ENCODE data around the gene ADGRE3. TPM values are rescaled to one million over a fixed set of nuclear protein-coding genes. Genes with fewer than 3 reads are reported as not detected.
"Not testable (repeated sequence)": the region's sequence is repeated elsewhere in the genome, so short reads cannot be mapped to it uniquely, and the experiment has no call there.

Gene ADGRE3
- total RNA-seq, 1 experiment from 2014 or later = not detected

GRCh38 chr19:14612242-14612641, 62.4 kb downstream of the ADGRE3 start:
- H3K9me3 ChIP-seq (replicated peaks); H3K4me1 ChIP-seq (replicated peaks); H3K27me3 ChIP-seq (replicated peaks); H3K27ac ChIP-seq; H3K4me3 ChIP-seq; DNase-seq (ENCODE audit: low read depth in 1 of 2, low spot score in 2 of 2); H3K36me3 ChIP-seq: not testable (repeated sequence)

GRCh38 chr19:14611051-14611450, 63.6 kb downstream of the ADGRE3 start:
- H3K36me3 ChIP-seq = no peaks in the 10 kb centered on the region
- H3K4me3 ChIP-seq = no peak overlapping the region
- DNase-seq (ENCODE audit: low read depth in 1 of 2, low spot score in 2 of 2) = no peak

GRCh38 chr19:14606627-14607026, 68.0 kb downstream of the ADGRE3 start:
- Histone ChIP-seq H3K27ac (no peak overlapping the region), H3K4me3 (no peak overlapping the region), H3K4me1 (replicated peaks) (no peaks in the 10 kb centered on the region), H3K36me3 (no peaks in the 10 kb centered on the region), H3K27me3 (replicated peaks) (no peaks in the 10 kb centered on the region), H3K9me3 (replicated peaks) (no peaks in the 10 kb centered on the region)
- no peak for DNase-seq (ENCODE audit: low read depth in 1 of 2, low spot score in 2 of 2)

More at GRCh38 chr19:14611051-14611450, 63.6 kb downstream of the ADGRE3 start:
- Histone ChIP-seq H3K27ac (no peak overlapping the region), H3K9me3 (replicated peaks) (no peaks in the 10 kb centered on the region), H3K27me3 (replicated peaks) (no peaks in the 10 kb centered on the region), H3K4me1 (replicated peaks) (no peaks in the 10 kb centered on the region)

- Histone ChIP-seq H3K9me3 (replicated peaks) (no peaks in the 10 kb centered on the region; the same call in 1 of the 2 replicates), H3K4me1 (replicated peaks) (no peaks in the 10 kb centered on the region), H3K36me3 (no peaks in the 10 kb centered on the region), H3K27me3 (replicated peaks) (0 out of 2 replicates have a peak, but pooled peaks cover 3% of the 10 kb centered on the region), H3K27ac (no peak overlapping the region), H3K4me3 (no peak overlapping the region)
- no peak for DNase-seq (ENCODE audit: low read depth in 1 of 2, low spot score in 2 of 2)
Observed at GRCh38 chr19:14603990-14604387, 70.7 kb downstream of the ADGRE3 start.

- H3K36me3 ChIP-seq = no peaks in the 10 kb centered on the region
Observed at GRCh38 chr19:14599548-14600147, 75.0 kb downstream of the ADGRE3 start.

GRCh38 chr19:14595558-14595957, 79.1 kb downstream of the ADGRE3 start:
- no peak for DNase-seq (ENCODE audit: low read depth in 1 of 2, low spot score in 2 of 2)
- H3K4me3 ChIP-seq = no peak overlapping the region
- H3K27ac ChIP-seq = no peak overlapping the region
- H3K36me3 ChIP-seq = no peaks in the 10 kb centered on the region
- no peaks in the 10 kb centered on the region; the same call in 1 of the 2 replicates for H3K9me3 ChIP-seq (replicated peaks)
- 0 out of 2 replicates have a peak, but pooled peaks cover 3% of the 10 kb centered on the region for H3K27me3 ChIP-seq (replicated peaks)
- no peaks in the 10 kb centered on the region for H3K4me1 ChIP-seq (replicated peaks)

More at GRCh38 chr19:14599548-14600147, 75.0 kb downstream of the ADGRE3 start:
- DNase-seq (ENCODE audit: low read depth in 1 of 2, low spot score in 2 of 2) = no peak
- Histone ChIP-seq H3K27ac (no peak overlapping the region), H3K9me3 (replicated peaks) (no peaks in the 10 kb centered on the region; the same call in 1 of the 2 replicates), H3K4me3 (no peak overlapping the region), H3K4me1 (replicated peaks) (no peaks in the 10 kb centered on the region), H3K27me3 (replicated peaks) (0 out of 2 replicates have a peak, but pooled peaks cover 3% of the 10 kb centered on the region)

- not testable (repeated sequence) for DNase-seq (ENCODE audit: low read depth in 1 of 2, low spot score in 2 of 2); H3K4me3 ChIP-seq; H3K36me3 ChIP-seq; H3K9me3 ChIP-seq (replicated peaks); H3K27ac ChIP-seq; H3K4me1 ChIP-seq (replicated peaks); H3K27me3 ChIP-seq (replicated peaks)
Observed at GRCh38 chr19:14589433-14589832, 85.2 kb downstream of the ADGRE3 start.

GRCh38 chr19:14585187-14585586, 89.5 kb downstream of the ADGRE3 start:
- H3K4me1 ChIP-seq (replicated peaks); H3K36me3 ChIP-seq; H3K4me3 ChIP-seq; H3K27me3 ChIP-seq (replicated peaks); H3K9me3 ChIP-seq (replicated peaks); DNase-seq (ENCODE audit: low read depth in 1 of 2, low spot score in 2 of 2); H3K27ac ChIP-seq: not testable (repeated sequence)

GRCh38 chr19:14584372-14584771, 90.3 kb downstream of the ADGRE3 start:
- H3K4me1 ChIP-seq (replicated peaks); H3K27me3 ChIP-seq (replicated peaks); H3K36me3 ChIP-seq; H3K4me3 ChIP-seq; DNase-seq (ENCODE audit: low read depth in 1 of 2, low spot score in 2 of 2); H3K27ac ChIP-seq; H3K9me3 ChIP-seq (replicated peaks): not testable (repeated sequence)

- no peaks in the 10 kb centered on the region for H3K9me3 ChIP-seq (replicated peaks)
- no peaks in the 10 kb centered on the region for H3K4me1 ChIP-seq (replicated peaks)
- no peaks in the 10 kb centered on the region for H3K27me3 ChIP-seq (replicated peaks)
- H3K4me3 ChIP-seq = no peak within 1 kb of the TSS
- no peaks in the 10 kb centered on the region for H3K36me3 ChIP-seq
- no peak for DNase-seq (ENCODE audit: low read depth in 1 of 2, low spot score in 2 of 2)
- H3K27ac ChIP-seq = no peak within 1 kb of the TSS
Observed at GRCh38 chr19:14582894-14583340, 91.7 kb downstream of the ADGRE3 start, which contains the start of gene CLEC17A. CLEC17A (plus strand) TSS chr19:14583084; CDS start chr19:14583161, 77 bp downstream.

- Histone ChIP-seq H3K4me3 (no peak overlapping the region), H3K36me3 (no peaks in the 10 kb centered on the region), H3K4me1 (replicated peaks) (no peaks in the 10 kb centered on the region), H3K27me3 (replicated peaks) (no peaks in the 10 kb centered on the region), H3K9me3 (replicated peaks) (no peaks in the 10 kb centered on the region), H3K27ac (no peak overlapping the region)
- DNase-seq (ENCODE audit: low read depth in 1 of 2, low spot score in 2 of 2) = no peak
Observed at GRCh38 chr19:14580623-14581237, 93.9 kb downstream of the ADGRE3 start.

- H3K4me1 ChIP-seq (replicated peaks) = no peaks in the 10 kb centered on the region
- no peaks in the 10 kb centered on the region for H3K9me3 ChIP-seq (replicated peaks)
- no peak overlapping the region for H3K27ac ChIP-seq
- no peaks in the 10 kb centered on the region for H3K27me3 ChIP-seq (replicated peaks)
- no peak for DNase-seq (ENCODE audit: low read depth in 1 of 2, low spot score in 2 of 2)
- H3K4me3 ChIP-seq = no peak overlapping the region
- H3K36me3 ChIP-seq = no peaks in the 10 kb centered on the region
Observed at GRCh38 chr19:14577885-14578427, 96.7 kb downstream of the ADGRE3 start.

- H3K36me3 ChIP-seq = no peaks in the 10 kb centered on the region
- H3K27ac ChIP-seq = no peak overlapping the region
- no peaks in the 10 kb centered on the region for H3K27me3 ChIP-seq (replicated peaks)
- no peak for DNase-seq (ENCODE audit: low read depth in 1 of 2, low spot score in 2 of 2)
- H3K4me3 ChIP-seq = no peak overlapping the region
- no peaks in the 10 kb centered on the region for H3K9me3 ChIP-seq (replicated peaks)
- H3K4me1 ChIP-seq (replicated peaks) = no peaks in the 10 kb centered on the region
Observed at GRCh38 chr19:14577264-14577663, 97.4 kb downstream of the ADGRE3 start.

- Histone ChIP-seq H3K27me3 (replicated peaks) (no peaks in the 10 kb centered on the region), H3K4me3 (no peak overlapping the region), H3K9me3 (replicated peaks) (no peaks in the 10 kb centered on the region; the same call in 1 of the 2 replicates), H3K4me1 (replicated peaks) (no peaks in the 10 kb centered on the region; the same call in 1 of the 2 replicates), H3K36me3 (peaks cover 4% of the 10 kb centered on the region), H3K27ac (no peak overlapping the region)
- no peak for DNase-seq (ENCODE audit: low read depth in 1 of 2, low spot score in 2 of 2)
Observed at GRCh38 chr19:14576363-14576762, 98.3 kb downstream of the ADGRE3 start.
